ENCODE data around the gene CCDC92. TPM values are rescaled to one million over a fixed set of nuclear protein-coding genes. Genes with fewer than 3 reads are reported as not detected.

CCDC92 gene
- total and polyA plus RNA-seq, 2 of the 13 experiments (the other 11 are each of a cell fraction or from before 2014, with no cell fraction given), result 5.4 to 14.7 TPM

DNA sequence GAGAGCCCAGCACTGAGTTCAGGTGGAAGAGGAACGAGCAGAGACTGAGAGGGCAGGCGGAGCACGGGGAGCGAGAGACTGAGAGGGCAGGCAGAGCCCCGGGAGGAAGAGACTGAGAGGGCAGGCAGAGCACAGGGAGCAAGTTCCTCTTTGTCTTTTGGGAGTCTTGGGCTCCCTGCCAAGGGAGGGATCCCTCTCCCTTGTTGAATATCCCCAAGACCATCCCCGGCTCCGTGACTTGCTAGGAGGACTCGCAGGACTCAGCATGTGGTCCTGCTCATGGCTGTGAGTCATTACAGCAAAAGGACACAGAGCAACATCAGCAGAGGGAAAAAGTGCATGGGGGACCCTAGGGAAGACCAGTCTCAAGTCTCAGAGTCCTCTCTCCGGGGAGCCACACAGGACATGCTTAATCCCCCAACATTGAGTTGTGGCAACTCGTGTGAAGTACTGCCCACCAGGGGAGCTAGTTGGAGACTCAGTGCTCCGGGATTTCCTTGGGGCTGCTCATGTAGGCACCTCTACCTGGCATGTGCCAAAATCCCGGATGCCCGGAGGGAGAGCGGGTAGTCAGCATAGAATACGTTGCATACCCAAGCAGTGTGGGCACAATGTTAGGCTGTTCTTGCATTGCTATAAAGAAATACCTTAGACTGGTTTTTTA is 81.0 kb downstream of the CCDC92 start:
- peak; percentile 34; the same call in 1 of the 3 replicates for ATAC-seq
- TF ChIP-seq ZNF263 (CRISPR knock-in tag; IDR thresholded peaks at IDR 0.05) (peak; percentile 45; the same call in 1 of the 2 replicates), HOXD1 (CRISPR knock-in tag; IDR thresholded peaks at IDR 0.05) (no peak), ZNF230 (CRISPR knock-in tag; IDR thresholded peaks at IDR 0.05) (no peak), GATA4 (IDR thresholded peaks at IDR 0.05; ENCODE audit: borderline replicate concordance, low read depth) (no peak)
- intact Hi-C loops (cut with micrococcal nuclease; ENCODE audit: unreplicated experiment), result no loop called here
- H3K36me3 ChIP-seq (replicated peaks in 1 of 2; ENCODE audit: control insufficient read depth in 1 of 2, insufficient read depth in 2 of 2, low read length in 2 of 2), result no peaks in the 10 kb centered on the region
- no peak overlapping the region for H3K9ac ChIP-seq (ENCODE audit: insufficient read depth, low read depth, low read length)
- no peaks in the 10 kb centered on the region for H3K9me3 ChIP-seq (ENCODE audit: low read length)
- in situ Hi-C loops (cut with HindIII; ENCODE audit: extremely low pct_ligation_motif_present, low pct_unique_long_range_greater_than_20kb), result no loop called here
- DNase-seq (ENCODE audit: low spot score), result no peak
- H3K4me3 ChIP-seq (replicated peaks in 1 of 3; ENCODE audit: insufficient read depth in 1 of 3, low read depth in 2 of 3, low read length in 3 of 3), result no peak overlapping the region
- no peaks in the 10 kb centered on the region for H3K79me2 ChIP-seq (ENCODE audit: insufficient read depth, low read length)
- H3K27ac ChIP-seq (ENCODE audit: extremely low read length, insufficient read depth, low read length), result no peak overlapping the region
- H3K27me3 ChIP-seq (ENCODE audit: control insufficient read depth in 1 of 2, insufficient read depth in 2 of 2, low read length in 2 of 2), result peaks cover 17 to 66% of the 10 kb centered on the region in 2 experiments
- WGBS (ENCODE audit: low lambda C conversion rate), result 36% methylated on average over 12 of the region's 15 CpGs
- H4K20me1 ChIP-seq (ENCODE audit: insufficient read depth, low read length), result no peaks in the 10 kb centered on the region
- H3K4me1 ChIP-seq (ENCODE audit: insufficient read depth, low read length), result peaks cover 24% of the 10 kb centered on the region
- H2AFZ ChIP-seq (ENCODE audit: low read length), result no peak overlapping the region
- ChIA-PET POLR2A (no interaction called here), CTCF (ENCODE audit: low intra/inter-chr PET ratio, low total read pairs) (no interaction called here)
- H3K4me2 ChIP-seq (ENCODE audit: low read depth, low read length), result no peak overlapping the region
- BruUV-seq (replicated peaks), result no TSS peak
- FAIRE-seq, result no peak

DNA sequence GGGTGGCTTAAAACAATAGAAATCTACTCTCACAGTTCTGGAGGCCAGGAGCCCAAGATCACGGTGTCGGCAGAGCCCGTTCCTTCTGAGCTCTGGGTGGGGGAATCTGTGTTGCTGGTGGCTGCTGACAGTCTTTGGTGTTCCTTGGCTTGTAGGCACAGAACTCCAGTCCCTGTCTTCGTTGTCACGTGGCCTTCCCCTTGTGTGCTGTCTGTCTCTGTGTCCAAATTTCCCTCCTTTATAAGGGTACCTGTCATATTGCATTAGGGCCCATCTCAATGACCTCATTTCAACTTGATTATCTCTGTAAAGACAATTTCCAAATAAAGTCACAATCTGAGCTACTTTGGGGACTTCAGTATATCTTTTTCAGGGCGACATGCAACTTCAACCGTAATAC is 81.6 kb downstream of the CCDC92 start:
- FAIRE-seq (no peak), DNase-seq (ENCODE audit: low spot score) (no peak), ATAC-seq (no peak)
- Histone ChIP-seq H3K9me3 (ENCODE audit: low read length) (no peaks in the 10 kb centered on the region), H3K4me1 (ENCODE audit: insufficient read depth, low read length) (peaks cover 22% of the 10 kb centered on the region), H3K4me2 (ENCODE audit: low read depth, low read length) (no peak overlapping the region), H3K27ac (ENCODE audit: extremely low read length, insufficient read depth, low read length) (no peak overlapping the region), H4K20me1 (ENCODE audit: insufficient read depth, low read length) (no peaks in the 10 kb centered on the region), H3K79me2 (ENCODE audit: insufficient read depth, low read length) (no peaks in the 10 kb centered on the region), H3K9ac (ENCODE audit: insufficient read depth, low read depth, low read length) (no peak overlapping the region), H3K27me3 (ENCODE audit: control insufficient read depth in 1 of 2, insufficient read depth in 2 of 2, low read length in 2 of 2) (peaks cover 17 to 68% of the 10 kb centered on the region in 2 experiments), H3K4me3 (replicated peaks in 1 of 3; ENCODE audit: insufficient read depth in 1 of 3, low read depth in 2 of 3, low read length in 3 of 3) (no peak overlapping the region), H3K36me3 (replicated peaks in 1 of 2; ENCODE audit: control insufficient read depth in 1 of 2, insufficient read depth in 2 of 2, low read length in 2 of 2) (no peaks in the 10 kb centered on the region), H2AFZ (ENCODE audit: low read length) (no peak overlapping the region)
- WGBS (ENCODE audit: low lambda C conversion rate), result 37% methylated on average over 4 of the region's 7 CpGs
- CTCF ChIA-PET (ENCODE audit: low intra/inter-chr PET ratio, low total read pairs), result no interaction called here
- no TSS peak for BruUV-seq (replicated peaks)
- POLR2A ChIA-PET, result no interaction called here
- intact Hi-C loops (cut with micrococcal nuclease; ENCODE audit: unreplicated experiment), result no loop called here
- in situ Hi-C loops (cut with HindIII; ENCODE audit: extremely low pct_ligation_motif_present, low pct_unique_long_range_greater_than_20kb), result no loop called here
- no peak for TF ChIP-seq ZNF451 (CRISPR knock-in tag; IDR thresholded peaks at IDR 0.05)
- no peak for TF ChIP-seq ZHX2 (IDR thresholded peaks at IDR 0.05; ENCODE audit: low read depth)
- no peak for TF ChIP-seq ZHX2 (CRISPR knock-in tag; IDR thresholded peaks at IDR 0.05; ENCODE audit: borderline replicate concordance)
- TF ChIP-seq ZNF317 (CRISPR knock-in tag; IDR thresholded peaks at IDR 0.05), result no peak
- TF ChIP-seq RFXANK (CRISPR knock-in tag; IDR thresholded peaks at IDR 0.05), result no peak

All from HepG2 (cell line).